Measurements from ENCODE around the gene LRRC56. TPM values are rescaled to one million over a fixed set of nuclear protein-coding genes. Genes with fewer than 3 reads are reported as not detected.

LRRC56 gene
- total RNA-seq, 1 donor from 2014 or later = 0.82 TPM

DNA sequence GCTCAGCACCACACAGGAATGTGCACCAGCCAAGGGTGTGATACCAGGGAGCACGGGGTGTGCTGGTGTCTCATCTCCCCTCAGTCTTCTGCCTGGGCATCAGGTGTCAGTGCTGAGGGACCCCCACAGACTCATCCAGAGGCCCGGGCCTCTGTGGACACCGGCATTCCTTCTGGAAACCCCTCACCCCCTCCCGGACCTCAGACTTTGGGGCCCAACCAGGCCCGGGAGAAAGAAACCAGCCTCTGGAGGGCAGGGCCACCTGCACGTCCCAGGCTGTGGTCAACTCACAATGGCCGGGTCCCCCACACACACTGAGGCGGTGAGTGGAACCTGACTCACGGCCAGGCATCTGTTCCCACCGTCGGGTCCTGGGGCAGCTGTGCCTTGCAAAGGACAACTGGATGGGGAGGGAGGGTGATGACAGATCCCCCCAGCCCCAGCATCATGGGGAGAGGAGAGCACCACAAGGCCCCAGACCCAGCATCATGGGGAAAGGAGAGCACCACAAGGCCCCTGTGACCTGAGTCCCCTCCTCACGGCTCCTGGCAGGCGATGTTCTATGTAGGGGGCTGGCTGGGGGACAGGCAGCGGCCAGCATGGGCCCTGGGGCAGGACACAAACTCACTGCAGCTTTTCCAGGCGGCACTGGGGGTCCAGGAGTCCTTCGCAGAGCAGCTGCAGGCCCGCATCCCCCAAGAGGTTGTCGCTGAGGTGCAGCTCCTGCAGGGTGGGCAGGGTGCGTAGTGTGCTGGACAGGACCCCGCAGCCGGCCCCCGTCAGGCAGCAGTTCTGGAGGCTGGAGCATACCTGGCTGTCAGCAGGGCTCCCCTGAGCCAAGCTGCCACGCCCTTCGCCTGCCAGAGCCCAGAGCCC is 37.9 kb upstream of the LRRC56 start:
- Histone ChIP-seq H3K79me2 (ENCODE audit: insufficient read depth, low read length) (peaks cover 35% of the 10 kb centered on the region), H3K4me3 (ENCODE audit: insufficient read depth, low read depth, low read length) (no peak overlapping the region), H3K36me3 (ENCODE audit: insufficient read depth, low read length) (peaks cover 25% of the 10 kb centered on the region), H3K9ac (ENCODE audit: low read length) (no peak overlapping the region), H3K4me2 (ENCODE audit: low read length) (no peak overlapping the region), H3K27me3 (ENCODE audit: insufficient read depth, low read length) (no peaks in the 10 kb centered on the region), H3K4me1 (ENCODE audit: insufficient read depth, low read length) (peaks cover 9% of the 10 kb centered on the region), H3K27ac (ENCODE audit: low read depth, low read length) (no peak overlapping the region), H3K9me3 (ENCODE audit: insufficient read depth, low read depth, low read length) (peaks cover 8% of the 10 kb centered on the region), H4K20me1 (ENCODE audit: insufficient read depth, low read length) (peaks cover 51% of the 10 kb centered on the region), H2AFZ (ENCODE audit: low read depth, low read length) (no peak overlapping the region)
- no peaks in the 10 kb centered on the region for H3K27me3 Mint-ChIP-seq (ENCODE audit: low read depth, unreplicated experiment)
- peaks cover 34% of the 10 kb centered on the region for H3K36me3 Mint-ChIP-seq (ENCODE audit: low read depth, unreplicated experiment)
- TF ChIP-seq, protein P1, sequence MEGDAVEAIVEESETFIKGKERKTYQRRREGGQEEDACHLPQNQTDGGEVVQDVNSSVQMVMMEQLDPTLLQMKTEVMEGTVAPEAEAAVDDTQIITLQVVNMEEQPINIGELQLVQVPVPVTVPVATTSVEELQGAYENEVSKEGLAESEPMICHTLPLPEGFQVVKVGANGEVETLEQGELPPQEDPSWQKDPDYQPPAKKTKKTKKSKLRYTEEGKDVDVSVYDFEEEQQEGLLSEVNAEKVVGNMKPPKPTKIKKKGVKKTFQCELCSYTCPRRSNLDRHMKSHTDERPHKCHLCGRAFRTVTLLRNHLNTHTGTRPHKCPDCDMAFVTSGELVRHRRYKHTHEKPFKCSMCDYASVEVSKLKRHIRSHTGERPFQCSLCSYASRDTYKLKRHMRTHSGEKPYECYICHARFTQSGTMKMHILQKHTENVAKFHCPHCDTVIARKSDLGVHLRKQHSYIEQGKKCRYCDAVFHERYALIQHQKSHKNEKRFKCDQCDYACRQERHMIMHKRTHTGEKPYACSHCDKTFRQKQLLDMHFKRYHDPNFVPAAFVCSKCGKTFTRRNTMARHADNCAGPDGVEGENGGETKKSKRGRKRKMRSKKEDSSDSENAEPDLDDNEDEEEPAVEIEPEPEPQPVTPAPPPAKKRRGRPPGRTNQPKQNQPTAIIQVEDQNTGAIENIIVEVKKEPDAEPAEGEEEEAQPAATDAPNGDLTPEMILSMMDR (IDR thresholded peaks at IDR 0.05; ENCODE audit: insufficient read depth, low read depth, low read length) = no peak
- no peak for TF ChIP-seq EZH2 (IDR thresholded peaks at IDR 0.05; ENCODE audit: insufficient read depth, low read length)
- peaks cover 3% of the 10 kb centered on the region for H3K4me1 Mint-ChIP-seq (ENCODE audit: low read depth, unreplicated experiment)
- DNase-seq (ENCODE audit: low read depth) (no peak), FAIRE-seq (no peak)
- no peak overlapping the region for H3K4me3 Mint-ChIP-seq (ENCODE audit: unreplicated experiment)
- peaks cover 3% of the 10 kb centered on the region for H3K9me3 Mint-ChIP-seq (ENCODE audit: unreplicated experiment)
- no peak overlapping the region for H3K27ac Mint-ChIP-seq (ENCODE audit: unreplicated experiment)

DNA sequence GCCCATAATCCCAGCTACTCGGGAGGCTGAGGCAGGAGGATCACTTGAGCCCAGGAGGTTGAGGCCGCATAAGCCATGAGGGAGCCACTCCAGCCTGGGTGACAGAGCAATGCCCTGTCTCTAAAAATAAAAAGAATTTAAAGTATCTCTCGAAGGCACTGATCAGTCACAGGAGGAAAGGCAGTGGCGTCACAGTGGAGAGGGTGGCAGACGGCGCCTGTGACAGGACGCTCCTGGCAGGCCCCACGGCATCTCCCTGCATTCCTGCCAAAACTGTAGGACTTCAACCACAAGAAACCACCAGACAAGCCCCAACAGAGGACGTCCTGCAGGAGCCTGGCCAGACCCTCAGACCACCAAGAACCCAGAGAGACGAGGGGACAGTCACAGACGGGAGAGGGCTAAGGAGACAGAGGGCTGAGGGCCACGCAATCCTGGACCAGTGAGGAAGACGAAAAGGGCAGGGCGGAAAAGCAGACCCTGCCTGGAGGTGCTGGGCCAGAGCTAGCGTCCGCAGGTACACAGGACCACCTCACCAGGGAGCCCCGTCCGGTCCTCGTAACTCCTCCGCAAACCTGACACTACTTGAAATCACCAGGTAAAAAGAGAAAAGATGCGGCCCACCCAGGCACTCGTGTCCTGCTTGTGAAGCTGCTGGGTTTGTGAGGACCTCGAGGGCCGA is 36.2 kb upstream of the LRRC56 start:
- H3K36me3 Mint-ChIP-seq (ENCODE audit: low read depth, unreplicated experiment) = peaks cover 27% of the 10 kb centered on the region
- H3K4me3 ChIP-seq (ENCODE audit: insufficient read depth, low read depth, low read length) = no peak overlapping the region

More for the DNA sequence above, 36.2 kb upstream of the LRRC56 start:
- Histone ChIP-seq H3K4me2 (ENCODE audit: low read length) (no peak overlapping the region), H3K27me3 (ENCODE audit: insufficient read depth, low read length) (no peaks in the 10 kb centered on the region), H2AFZ (ENCODE audit: low read depth, low read length) (no peak overlapping the region), H3K4me1 (ENCODE audit: insufficient read depth, low read length) (peaks cover 24% of the 10 kb centered on the region), H3K27ac (ENCODE audit: low read depth, low read length) (no peak overlapping the region), H3K9ac (ENCODE audit: low read length) (no peak overlapping the region), H3K9me3 (ENCODE audit: insufficient read depth, low read depth, low read length) (peaks cover 8% of the 10 kb centered on the region), H3K36me3 (ENCODE audit: insufficient read depth, low read length) (peaks cover 25% of the 10 kb centered on the region), H4K20me1 (ENCODE audit: insufficient read depth, low read length) (peaks cover 38% of the 10 kb centered on the region), H3K79me2 (ENCODE audit: insufficient read depth, low read length) (peaks cover 52% of the 10 kb centered on the region)
- Mint-ChIP-seq H3K9me3 (ENCODE audit: unreplicated experiment) (peaks cover 3% of the 10 kb centered on the region), H3K27me3 (ENCODE audit: low read depth, unreplicated experiment) (no peaks in the 10 kb centered on the region), H3K4me3 (ENCODE audit: unreplicated experiment) (no peak overlapping the region), H3K4me1 (ENCODE audit: low read depth, unreplicated experiment) (peaks cover 12% of the 10 kb centered on the region), H3K27ac (ENCODE audit: unreplicated experiment) (no peak overlapping the region)
- TF ChIP-seq, protein P1 (IDR thresholded peaks at IDR 0.05; ENCODE audit: insufficient read depth, low read depth, low read length) = no peak
- TF ChIP-seq EZH2 (IDR thresholded peaks at IDR 0.05; ENCODE audit: insufficient read depth, low read length) = no peak
- no peak for FAIRE-seq
- DNase-seq (ENCODE audit: low read depth) = no peak

Data from astrocyte (in vitro differentiated cells and primary cell).